OCI-LY7 (cell line): ENCODE results near the gene OSM. TPM values are rescaled to one million over a fixed set of nuclear protein-coding genes. Genes with fewer than 3 reads are reported as not detected.

Source experiments
- BruUV-seq: library from RNA; stranded (reverse); fragments of 400-500 nt; replicated peaks from 2 replicates; lab custom pipeline; 2021; lab: Mats Ljungman, UMichigan
- CTCF ChIA-PET: fragments of 300-600 bp; sonication (Branson Sonifier 250); formaldehyde crosslinking; loops from one replicate; lab custom pipeline; 2022; ENCODE audit warnings: antibody characterized with exemption; ENCODE audit not compliant: unreplicated experiment; lab: Charles Lee
- POLR2A ChIA-PET: fragments of 300-600 bp; sonication (Branson Sonifier 250); formaldehyde crosslinking; loops from one replicate; lab custom pipeline; 2022; ENCODE audit warnings: antibody characterized with exemption; lab: Charles Lee
- DNase-seq: peaks from one replicate; pipeline ENCODE4 v3.0.0-alpha.2; 2015; ENCODE audit warnings: low spot score
- H2AFZ ChIP-seq: fragments of 200-600 bp; sonication (generic), shearing (Covaris generic); 2 replicates; pipeline ENCODE4 v1.6.1; 2014; ENCODE audit warnings: mild to moderate bottlenecking, antibody characterized with exemption, low read length, moderate library complexity
- H3K27ac ChIP-seq: fragments of 200-600 bp; sonication (generic); 2 replicates; pipeline ENCODE4 v1.5.1; 2014; ENCODE audit warnings: mixed run types, low read depth, mild to moderate bottlenecking, moderate library complexity, low read length, inconsistent platforms; ENCODE audit not compliant: poor library complexity, severe bottlenecking
- H3K36me3 ChIP-seq: fragments of 200-600 bp; sonication (generic); 2 replicates; pipeline ENCODE4 v1.6.1; 2014; ENCODE audit warnings: mild to moderate bottlenecking, antibody characterized with exemption, low read length, moderate library complexity, mixed read lengths; ENCODE audit not compliant: insufficient read depth
- H3K4me1 ChIP-seq: fragments of 200-600 bp; sonication (generic); 2 replicates; pipeline ENCODE4 v1.5.1; 2014; ENCODE audit warnings: mild to moderate bottlenecking, low read length; ENCODE audit not compliant: insufficient read depth, poor library complexity, severe bottlenecking
- H3K4me2 ChIP-seq: fragments of 200-600 bp; sonication (generic); 2 replicates; pipeline ENCODE4 v1.6.1; 2014; ENCODE audit warnings: mild to moderate bottlenecking, low read length
- H3K4me3 ChIP-seq: fragments of 200-600 bp; sonication (generic); 2 replicates; pipeline ENCODE4 v1.5.1; 2014; ENCODE audit warnings: mild to moderate bottlenecking, low read depth, low read length; ENCODE audit not compliant: poor library complexity, severe bottlenecking
- H3K79me2 ChIP-seq: fragments of 200-600 bp; sonication (generic); 2 replicates; pipeline ENCODE4 v1.6.1; 2016; ENCODE audit warnings: low read depth, mild to moderate bottlenecking, low read length, moderate library complexity, mixed read lengths; ENCODE audit not compliant: insufficient read depth
- H3K9me2 ChIP-seq: fragments of 200-600 bp; sonication (generic); 2 replicates; pipeline ENCODE4 v1.6.1; 2016; ENCODE audit warnings: mild to moderate bottlenecking, low read length, mixed read lengths; ENCODE audit not compliant: insufficient read depth
- H3K9me3 ChIP-seq: fragments of 200-600 bp; sonication (generic); 2 replicates; pipeline ENCODE4 v1.6.1; 2014; ENCODE audit warnings: mild to moderate bottlenecking, mixed run types, low read length, mixed read lengths
- H4K20me1 ChIP-seq: fragments of 200-600 bp; sonication (generic); 2 replicates; pipeline ENCODE4 v1.6.1; 2014; ENCODE audit warnings: mild to moderate bottlenecking, antibody characterized with exemption, low read length, moderate library complexity, mixed read lengths; ENCODE audit not compliant: insufficient read depth
- EZH2phosphoT487 ChIP-seq: fragments of 200-600 bp; sonication (generic); IDR thresholded peaks from 2 replicates; pipeline ENCODE4 v1.6.1; 2018; ENCODE audit warnings: low read depth, borderline replicate concordance, mild to moderate bottlenecking, mixed run types, antibody characterized with exemption, low read length, moderate library complexity, mixed read lengths
- intact Hi-C: fragments of 100-400 bp; cut with micrococcal nuclease; formaldehyde crosslinking; loops from one replicate; pipeline ENCODE4 v1.10.0; 2022; ENCODE audit not compliant: unreplicated experiment
- total RNA-seq, 2 experiments: library from RNA; depleted of rRNA in 1 of 2; stranded (reverse); fragments of >200 nt in 1 of 2; shearing (Covaris generic) in 1 of 2; gene quantifications; 2 replicates each; pipeline ENCODE4 v1.2.3, GENCODE V29; 2014 to 2022
- TF ChIP-seq, protein P1 (sequence below): fragments of 200-600 bp; sonication (generic); conservative IDR thresholded peaks from 2 replicates; pipeline ENCODE4 v1.5.1; 2014; ENCODE audit warnings: mild to moderate bottlenecking, antibody characterized with exemption, low read length, moderate library complexity, mixed read lengths

Gene OSM
- total RNA-seq, 2 experiments from 2014 or later = 0.91 TPM; not detected in 1

DNA sequence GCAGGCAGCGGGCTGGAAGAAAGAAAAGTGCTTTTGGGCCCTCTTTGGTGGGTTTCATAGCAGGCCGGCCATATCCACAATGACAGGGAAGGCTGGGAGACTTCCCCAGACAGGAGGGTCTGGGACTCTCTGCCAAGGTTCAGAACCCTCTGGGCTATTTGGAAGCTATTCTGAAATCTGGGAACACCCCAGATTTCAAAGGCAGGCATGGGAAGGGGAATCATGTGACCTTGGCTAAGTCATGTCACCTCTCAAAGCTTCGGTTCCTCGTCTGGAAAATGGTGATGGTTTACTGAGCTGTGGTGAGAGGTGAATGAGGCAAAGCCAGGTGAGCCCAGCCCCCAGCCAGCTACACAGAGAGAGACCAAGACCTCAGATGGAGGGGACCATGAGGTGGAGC, 18.0 kb upstream of the OSM start:
- ChIA-PET CTCF (no interaction called here), POLR2A (no interaction called here)
- Histone ChIP-seq H3K79me2 (no peaks in the 10 kb centered on the region), H2AFZ (no peak overlapping the region), H3K27ac (no peak overlapping the region), H3K4me3 (no peak overlapping the region), H3K9me3 (no peaks in the 10 kb centered on the region), H4K20me1 (no peaks in the 10 kb centered on the region), H3K4me2 (no peak overlapping the region), H3K9me2 (no peaks in the 10 kb centered on the region), H3K36me3 (no peaks in the 10 kb centered on the region), H3K4me1 (peaks cover 13% of the 10 kb centered on the region)
- BruUV-seq = no TSS peak
- no peak for DNase-seq
- TF ChIP-seq, protein P1, sequence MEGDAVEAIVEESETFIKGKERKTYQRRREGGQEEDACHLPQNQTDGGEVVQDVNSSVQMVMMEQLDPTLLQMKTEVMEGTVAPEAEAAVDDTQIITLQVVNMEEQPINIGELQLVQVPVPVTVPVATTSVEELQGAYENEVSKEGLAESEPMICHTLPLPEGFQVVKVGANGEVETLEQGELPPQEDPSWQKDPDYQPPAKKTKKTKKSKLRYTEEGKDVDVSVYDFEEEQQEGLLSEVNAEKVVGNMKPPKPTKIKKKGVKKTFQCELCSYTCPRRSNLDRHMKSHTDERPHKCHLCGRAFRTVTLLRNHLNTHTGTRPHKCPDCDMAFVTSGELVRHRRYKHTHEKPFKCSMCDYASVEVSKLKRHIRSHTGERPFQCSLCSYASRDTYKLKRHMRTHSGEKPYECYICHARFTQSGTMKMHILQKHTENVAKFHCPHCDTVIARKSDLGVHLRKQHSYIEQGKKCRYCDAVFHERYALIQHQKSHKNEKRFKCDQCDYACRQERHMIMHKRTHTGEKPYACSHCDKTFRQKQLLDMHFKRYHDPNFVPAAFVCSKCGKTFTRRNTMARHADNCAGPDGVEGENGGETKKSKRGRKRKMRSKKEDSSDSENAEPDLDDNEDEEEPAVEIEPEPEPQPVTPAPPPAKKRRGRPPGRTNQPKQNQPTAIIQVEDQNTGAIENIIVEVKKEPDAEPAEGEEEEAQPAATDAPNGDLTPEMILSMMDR = no peak
- no peak for TF ChIP-seq EZH2phosphoT487
- intact Hi-C loops = loop anchor here (10.0 kb wide), 1 partner anchor 200 kb away; no protein-coding TSS in a partner anchor

GRCh38 chr22:30284172-30284571, 17.5 kb upstream of the OSM start:
- ChIA-PET CTCF (no interaction called here), POLR2A (no interaction called here)
- no peaks in the 10 kb centered on the region for H3K9me3 ChIP-seq
- intact Hi-C loops = loop anchor here (10.0 kb wide), 1 partner anchor 201 kb away; no protein-coding TSS in a partner anchor
- BruUV-seq = no TSS peak
- H3K4me1 ChIP-seq = peaks cover 12% of the 10 kb centered on the region
- DNase-seq = no peak
- H3K4me2 ChIP-seq = no peak overlapping the region
- no peaks in the 10 kb centered on the region for H3K79me2 ChIP-seq
- TF ChIP-seq EZH2phosphoT487 = no peak
- TF ChIP-seq, protein P1 = no peak
- H4K20me1 ChIP-seq = no peaks in the 10 kb centered on the region
- no peak overlapping the region for H3K4me3 ChIP-seq
- H3K36me3 ChIP-seq = no peaks in the 10 kb centered on the region
- H2AFZ ChIP-seq = no peak overlapping the region
- no peak overlapping the region for H3K27ac ChIP-seq
- no peaks in the 10 kb centered on the region for H3K9me2 ChIP-seq

DNA sequence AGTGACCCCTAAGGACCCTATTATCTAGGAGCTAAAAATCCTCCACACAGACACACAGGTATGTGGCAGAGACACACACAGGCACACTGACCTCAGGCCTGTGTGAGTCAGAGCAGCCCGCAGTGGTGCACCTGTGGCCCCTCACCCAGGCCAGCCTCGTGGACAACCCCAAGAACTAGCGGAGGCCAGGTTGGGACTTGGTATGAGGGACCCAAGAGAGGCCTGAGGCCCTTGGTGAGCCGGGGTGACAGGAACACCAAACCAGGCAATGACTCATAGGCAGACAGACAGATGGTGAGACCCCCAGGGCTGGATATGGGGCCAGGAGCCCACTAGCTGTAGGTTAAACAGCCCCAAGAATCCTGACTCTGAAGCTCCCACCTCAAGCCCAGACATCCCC, 16.7 kb upstream of the OSM start:
- Histone ChIP-seq H2AFZ (no peak overlapping the region), H3K9me2 (no peaks in the 10 kb centered on the region), H3K4me3 (no peak overlapping the region), H3K79me2 (no peaks in the 10 kb centered on the region), H3K9me3 (no peaks in the 10 kb centered on the region), H3K4me1 (peaks cover 6% of the 10 kb centered on the region), H3K4me2 (no peak overlapping the region), H3K27ac (no peak overlapping the region), H3K36me3 (no peaks in the 10 kb centered on the region), H4K20me1 (no peaks in the 10 kb centered on the region)
- ChIA-PET POLR2A (interaction anchor here (0.6 to 2.3 kb wide), 2 partner anchors 16 to 920 kb away, joined by 4 to 5 read pairs; no protein-coding TSS in a partner anchor), CTCF (interaction anchor here (0.5 kb wide), 1 partner anchor 145 kb away, joined by 6 read pairs; no protein-coding TSS in a partner anchor)
- no peak for TF ChIP-seq EZH2phosphoT487
- TF ChIP-seq, protein P1 = no peak
- BruUV-seq = no TSS peak
- intact Hi-C loops = loop anchor here (10.0 kb wide), 1 partner anchor 201 kb away; no protein-coding TSS in a partner anchor
- DNase-seq = no peak
